GM12878 (cell line): ENCODE data around the gene HNMT. TPM values are rescaled to one million over a fixed set of nuclear protein-coding genes. Genes with fewer than 3 reads are reported as not detected.

Experiments
- ATAC-seq: fragments of 200-7000 bp; cut with Tn5 transposase; 3 replicates; pipeline ENCODE4 v1.9.1; 2020; ENCODE audit warnings: mild to moderate bottlenecking, moderate library complexity
- BruUV-seq: library from RNA; stranded (reverse); fragments of 400-500 nt; replicated peaks from 2 replicates; lab custom pipeline; 2021; lab: Mats Ljungman, UMichigan
- CTCF ChIA-PET: fragments of 300-600 bp; sonication (Branson Sonifier 250); formaldehyde crosslinking; extraction: SDS; loops from one replicate; lab custom pipeline; 2021; ENCODE audit warnings: inconsistent platforms; lab: Yijun Ruan, JAX
- POLR2A ChIA-PET: fragments of 350-600 bp; formaldehyde crosslinking; extraction: SDS; loops from one replicate; lab custom pipeline; 2021; ENCODE audit warnings: inconsistent platforms; lab: Charles Lee
- RAD21 ChIA-PET: fragments of 300-600 bp; sonication (Branson Sonifier 250); formaldehyde crosslinking; loops from one replicate; lab custom pipeline; 2023; ENCODE audit warnings: antibody characterized with exemption; ENCODE audit not compliant: unreplicated experiment; lab: Charles Lee
- SMC1A ChIA-PET: fragments of 300-600 bp; sonication (Branson Sonifier 250); formaldehyde crosslinking; loops from one replicate; lab custom pipeline; 2023; ENCODE audit not compliant: unreplicated experiment, uncharacterized antibody; lab: Charles Lee
- DNase-seq: peaks from one replicate; pipeline ENCODE4 v3.0.0-alpha.2; 2011; ENCODE audit warnings: low read depth, low spot score
- FAIRE-seq: peaks from 3 replicates; lab custom pipeline; 2011; peaks lifted over from hg19 to GRCh38; lab: Jason Lieb, UNC
- H2AFZ ChIP-seq: 2 replicates; pipeline ENCODE4 v1.6.0; 2011; ENCODE audit warnings: low read depth, low read length, control low read depth; ENCODE audit not compliant: control insufficient read depth
- H3K27ac ChIP-seq: 2 replicates; pipeline ENCODE4 v1.5.1; 2011; ENCODE audit warnings: control low read depth; ENCODE audit not compliant: control insufficient read depth, insufficient read depth
- H3K27me3 ChIP-seq, 2 experiments: replicated peaks in 1 of 2; 2 replicates each; pipeline versions ENCODE4 v1.6.0 to v1.6.1; 2011; ENCODE audit warnings: low read length in 1 of 2; ENCODE audit not compliant: control insufficient read depth in 2 of 2, insufficient read depth in 2 of 2
- H3K36me3 ChIP-seq, 2 experiments: 2 replicates each; pipeline ENCODE4 v1.5.1; 2011; ENCODE audit warnings: low read length in 1 of 2; ENCODE audit not compliant: control insufficient read depth in 2 of 2, insufficient read depth in 2 of 2
- H3K4me1 ChIP-seq: 2 replicates; pipeline ENCODE4 v1.6.1; 2011; ENCODE audit warnings: mild to moderate bottlenecking, low read length, moderate library complexity, mixed read lengths; ENCODE audit not compliant: control insufficient read depth, insufficient read depth
- H3K4me2 ChIP-seq: 2 replicates; pipeline ENCODE4 v1.6.0; 2011; ENCODE audit warnings: control low read depth; ENCODE audit not compliant: control insufficient read depth, insufficient read depth
- H3K4me3 ChIP-seq: fragments of 200-600 bp; sonication (generic); 2 replicates; pipeline ENCODE4 v1.5.1; 2016
- H3K79me2 ChIP-seq: 2 replicates; pipeline ENCODE4 v1.6.0; 2011; ENCODE audit warnings: low read length; ENCODE audit not compliant: control insufficient read depth, insufficient read depth
- H3K9ac ChIP-seq: 2 replicates; pipeline ENCODE4 v1.8.0; 2011; ENCODE audit warnings: low read length, control low read depth, mixed read lengths; ENCODE audit not compliant: control insufficient read depth, insufficient read depth
- H3K9me3 ChIP-seq: replicated peaks from 3 replicates; pipeline ENCODE4 v1.5.1; 2011; ENCODE audit warnings: mild to moderate bottlenecking, low read length; ENCODE audit not compliant: control insufficient read depth, insufficient read depth
- H4K20me1 ChIP-seq: 2 replicates; pipeline ENCODE4 v1.6.0; 2011; ENCODE audit not compliant: control insufficient read depth, insufficient read depth
- ATF7 ChIP-seq: fragments of 450-650 bp; IDR thresholded peaks from 2 replicates; pipeline ENCODE4 v1.6.1; 2016; ENCODE audit warnings: low read depth, mild to moderate bottlenecking
- CBFB ChIP-seq: IDR thresholded peaks from 2 replicates; pipeline ENCODE4 v1.6.1; 2016; ENCODE audit warnings: antibody characterized with exemption, low read depth
- E2F4 ChIP-seq: IDR thresholded peaks from 2 replicates; pipeline ENCODE4 v1.6.1; 2012; ENCODE audit warnings: low read depth, low read length, improper control_type of control experiment
- ELK1 ChIP-seq: IDR thresholded peaks from 2 replicates; pipeline ENCODE4 v1.6.1; 2012; ENCODE audit warnings: low read depth, low read length, improper control_type of control experiment
- EZH2 ChIP-seq: IDR thresholded peaks from 2 replicates; pipeline ENCODE4 v1.6.1; 2012; ENCODE audit warnings: low read depth, mild to moderate bottlenecking, control low read depth, inconsistent platforms, low read length, borderline replicate concordance; ENCODE audit not compliant: control insufficient read depth
- FOS ChIP-seq: IDR thresholded peaks from 3 replicates; pipeline ENCODE4 v1.6.1; 2011; ENCODE audit warnings: borderline replicate concordance; ENCODE audit not compliant: insufficient read length; ENCODE audit errors: extremely low read depth
- KDM1A ChIP-seq: fragments of 200-600 bp; sonication (generic); IDR thresholded peaks from 2 replicates; pipeline ENCODE4 v1.6.1; 2016; ENCODE audit warnings: borderline replicate concordance
- KLF5 ChIP-seq: fragments of 450-650 bp; IDR thresholded peaks from 2 replicates; pipeline ENCODE4 v1.6.1; 2014; ENCODE audit warnings: mild to moderate bottlenecking; ENCODE audit not compliant: partially characterized antibody
- MTA2 ChIP-seq: fragments of 450-650 bp; IDR thresholded peaks from 2 replicates; pipeline ENCODE4 v1.6.1; 2016; ENCODE audit warnings: low read depth, mild to moderate bottlenecking, moderate library complexity
- PAX8 ChIP-seq: fragments of 450-650 bp; IDR thresholded peaks from 2 replicates; pipeline ENCODE4 v1.6.1; 2017; ENCODE audit warnings: mild to moderate bottlenecking, moderate library complexity
- RFX5 ChIP-seq: IDR thresholded peaks from 2 replicates; pipeline ENCODE4 v1.6.1; 2011; ENCODE audit warnings: low read depth, low read length, improper control_type of control experiment
- SIX5 ChIP-seq: IDR thresholded peaks from 2 replicates; pipeline ENCODE4 v1.6.1; 2011; ENCODE audit warnings: mild to moderate bottlenecking, low read depth, low read length, moderate library complexity; ENCODE audit not compliant: severe bottlenecking
- SPI1 ChIP-seq: IDR thresholded peaks from 2 replicates; pipeline ENCODE4 v1.6.1; 2011; ENCODE audit warnings: low read depth, mild to moderate bottlenecking, low read length, moderate library complexity, borderline replicate concordance; ENCODE audit not compliant: insufficient read depth
- TAF1 ChIP-seq: IDR thresholded peaks from 2 replicates; pipeline ENCODE4 v1.6.1; 2011; ENCODE audit warnings: mild to moderate bottlenecking, low read depth, low read length, borderline replicate concordance
- ZBTB11 ChIP-seq: fragments of 450-650 bp; formaldehyde crosslinking; IDR thresholded peaks from 2 replicates; pipeline ENCODE4 v1.5.0; 2022; ENCODE audit warnings: mild to moderate bottlenecking, missing genetic modification characterization
- ZNF384 ChIP-seq: IDR thresholded peaks from 2 replicates; pipeline ENCODE4 v1.6.1; 2012; ENCODE audit warnings: low read depth, mild to moderate bottlenecking, low read length, improper control_type of control experiment, borderline replicate concordance
- WGBS: methylation state at CpG from one replicate; pipeline ENCODE4 v1.1.6; 2016; ENCODE audit warnings: low lambda C conversion rate; ENCODE audit not compliant: insufficient replicate concordance, insufficient coverage; ENCODE audit errors: missing lambda C conversion rate; 5-methylcytosine and 5-hydroxymethylcytosine counted together
- in situ Hi-C: fragments of 300-500 bp; cut with MboI; formaldehyde crosslinking; loops from 9 replicates; pipeline ENCODE4 v1.14.3; 2018; ENCODE audit warnings: mixed read lengths
- intact Hi-C: fragments of 100-400 bp; cut with micrococcal nuclease; formaldehyde crosslinking; loops from one replicate; pipeline ENCODE4 v1.14.2; 2022; ENCODE audit not compliant: unreplicated experiment
- polyA plus RNA-seq, 11 experiments: library from polyadenylated mRNA; depleted of rRNA in 4 of 11; unstranded in 6 of 11; stranded (reverse) in 5 of 11; fragments of >200 nt; fragmentation: Nextera tagmentation in 4 of 11; fragmentation: Illumina TruSeq in 1 of 11; extraction: Ambion mirVana in 4 of 11; extraction: Trizol in 1 of 11; gene quantifications; 1 replicate in 1 of 11; 2 replicates in 10 of 11; pipeline versions ENCODE4 v1.2.1 to v1.2.3, GENCODE V29; 2011 to 2016; ENCODE audit warnings: inconsistent platforms in 2 of 11, missing spikeins in 2 of 11, low read depth in 1 of 11
- total RNA-seq, 4 experiments: library from RNA; depleted of rRNA in 3 of 4; stranded (reverse); fragments of >200 nt in 3 of 4; fragmentation: Illumina TruSeq in 1 of 4; extraction: Trizol in 1 of 4; gene quantifications; 2 replicates each; pipeline versions ENCODE4 v1.2.1 to v1.2.3, GENCODE V29; 2013 to 2021

Gene HNMT
- total and polyA plus RNA-seq, 10 of the 15 experiments (the other 5 are each of a cell fraction or from before 2014, with no cell fraction given), result not detected

- intact Hi-C loops (no loop called here), in situ Hi-C loops (no loop called here)
- DNase-seq (no peak), FAIRE-seq (no peak), ATAC-seq (no peak)
- SMC1A ChIA-PET, result no interaction called here
- no peak overlapping the region for H3K4me3 ChIP-seq
- H3K36me3 ChIP-seq, result no peaks in the 10 kb centered on the region
- BruUV-seq, result no TSS peak
- 100% methylated on average over 2 of the region's 2 CpGs for WGBS
- H4K20me1 ChIP-seq, result no peaks in the 10 kb centered on the region
- POLR2A ChIA-PET, result no interaction called here
- H3K79me2 ChIP-seq, result no peaks in the 10 kb centered on the region
- H3K9ac ChIP-seq, result no peak overlapping the region
- no peaks in the 10 kb centered on the region for H3K27me3 ChIP-seq
- no peaks in the 10 kb centered on the region for H3K4me1 ChIP-seq
- H3K4me2 ChIP-seq, result no peak overlapping the region
- CTCF ChIA-PET, result interaction anchor here (0.6 kb wide), 1 partner anchor 118 kb away, joined by 3 read pairs; no protein-coding TSS in a partner anchor
- RAD21 ChIA-PET, result no interaction called here
- H3K27ac ChIP-seq, result no peak overlapping the region
- H3K9me3 ChIP-seq, result no peaks in the 10 kb centered on the region
- H2AFZ ChIP-seq, result no peak overlapping the region
- no peak for TF ChIP-seq SPI1
- no peak for TF ChIP-seq ELK1
- TF ChIP-seq ATF7, result no peak
- TF ChIP-seq KDM1A, result no peak
- no peak for TF ChIP-seq SIX5
- TF ChIP-seq CBFB, result no peak
- TF ChIP-seq ZNF384, result no peak
- TF ChIP-seq RFX5, result no peak
- TF ChIP-seq FOS, result no peak
- TF ChIP-seq MTA2, result no peak
- no peak for TF ChIP-seq KLF5
- no peak for TF ChIP-seq PAX8
- no peak for TF ChIP-seq TAF1
- no peak for TF ChIP-seq E2F4
- no peak for TF ChIP-seq ZBTB11 (CRISPR knock-in tag)
- TF ChIP-seq EZH2, result no peak
These were observed 43.2 kb downstream of the HNMT start for GRCh38 chr2:138007431-138007830.
